Spleen (tissue), 11 donors: ENCODE results near the gene MEF2C. TPM values are rescaled to one million over a fixed set of nuclear protein-coding genes. Genes with fewer than 3 reads are reported as not detected.

Experiments
- DNase-seq: peaks from one replicate; pipeline ENCODE4 v3.0.0-alpha.2; 2020
- H3K27ac ChIP-seq, 8 donors: fragments of 200-600 bp; sonication (generic) in 7 of 8; 1 replicate in 4 of 8; 2 replicates in 4 of 8; pipeline versions ENCODE4 v1.5.0 to v1.8.0; 2016 to 2021; ENCODE audit warnings: inconsistent platforms in 4 of 8, mild to moderate bottlenecking in 4 of 8, moderate library complexity in 1 of 8
- H3K27me3 ChIP-seq, 7 donors: fragments of 200-600 bp; sonication (generic) in 6 of 7; replicated peaks in 1 of 7; 1 replicate in 4 of 7; 2 replicates in 3 of 7; pipeline versions ENCODE4 v1.5.0 to v1.8.0; 2016 to 2021; ENCODE audit warnings: inconsistent platforms in 3 of 7, mild to moderate bottlenecking in 1 of 7
- H3K36me3 ChIP-seq, 6 donors: fragments of 200-600 bp; sonication (generic) in 5 of 6; 1 replicate in 4 of 6; 2 replicates in 2 of 6; pipeline versions ENCODE4 v1.5.0 to v1.8.0; 2016 to 2021; ENCODE audit warnings: inconsistent platforms in 2 of 6
- H3K4me1 ChIP-seq, 6 donors: fragments of 200-600 bp; sonication (generic) in 5 of 6; 1 replicate in 3 of 6; 2 replicates in 3 of 6; pipeline versions ENCODE4 v1.5.0 to v1.8.0; 2016 to 2021; ENCODE audit warnings: inconsistent platforms in 3 of 6
- H3K4me3 ChIP-seq, 8 donors: fragments of 200-600 bp; sonication (generic) in 7 of 8; 1 replicate in 4 of 8; 2 replicates in 4 of 8; pipeline versions ENCODE4 v1.5.0 to v1.8.0; 2016 to 2021; ENCODE audit warnings: inconsistent platforms in 4 of 8, mild to moderate bottlenecking in 4 of 8, moderate library complexity in 2 of 8
- H3K9me3 ChIP-seq, 8 donors: fragments of 200-600 bp; sonication (generic) in 7 of 8; 1 replicate in 4 of 8; 2 replicates in 4 of 8; pipeline versions ENCODE4 v1.5.0 to v1.8.0; 2016 to 2021; ENCODE audit warnings: inconsistent platforms in 4 of 8
- POLR2A ChIP-seq, 3 donors: fragments of 450-650 bp; IDR thresholded peaks; one replicate each; pipeline ENCODE4 v1.5.1; 2017; ENCODE audit warnings: antibody characterized with exemption in 3 of 3, mild to moderate bottlenecking in 1 of 3
- POLR2AphosphoS5 ChIP-seq, 3 donors: sonication (generic); formaldehyde crosslinking; IDR thresholded peaks; one replicate each; pipeline ENCODE4 v1.5.1; 2017; ENCODE audit warnings: antibody characterized with exemption in 3 of 3
- WGBS, 5 donors: extraction: QIAGEN DNeasy Blood & Tissue Kit in 3 of 5; methylation state at CpG; one replicate each; pipeline versions ENCODE4 v1.1.5 to v1.1.7; 2013 to 2018; 5-methylcytosine and 5-hydroxymethylcytosine counted together
- intact Hi-C: fragments of 100-400 bp; cut with DNase I; formaldehyde crosslinking; loops from one replicate; pipeline ENCODE4 v1.15.0; 2023; ENCODE audit warnings: low total_unique reads
- polyA plus RNA-seq, 3 donors: library from polyadenylated mRNA; stranded (reverse); fragments of 200-250 nt; gene quantifications; one replicate each; pipeline ENCODE4 v1.2.1, GENCODE V29; 2013
- total RNA-seq, 7 donors: library from RNA; depleted of rRNA in 3 of 7; stranded (reverse); fragments of >200 nt in 3 of 7; fragmentation: NEBNext Ultra II Directional in 4 of 7; extraction: Animal tissue kit (Norgen Biotek cat#: 25700) in 4 of 7; gene quantifications; one replicate each; pipeline versions ENCODE4 v1.1.0 to v1.2.1, GENCODE V29; 2016 to 2021
- TF ChIP-seq, protein P1 (sequence below), 11 experiments: fragments of 200-600 bp in 7 of 11; fragments of 450-650 bp in 4 of 11; sonication (generic) in 4 of 11; IDR thresholded peaks in 8 of 11; conservative IDR thresholded peaks in 3 of 11; 1 replicate in 7 of 11; 2 replicates in 4 of 11; pipeline versions ENCODE4 v1.4.0 to v1.8.0; 2016 to 2021; ENCODE audit warnings: antibody characterized with exemption in 11 of 11, inconsistent platforms in 4 of 11, mild to moderate bottlenecking in 1 of 11
- donor health status: healthy with polysubstance abuse.
- donor health status: DM: no; HTN: no; CAD: no; lungs with moderate emphysema.
- donor health status: DM: no; HTN: no; CAD: no.
- donor health status: Bipolar disorder and iron deficiency.
- donor health status: healthy.
- donor health status: DM: no; HTN: no; CAD: no.
- donor health status: DM: yes; HTN: yes; CAD: no.

Gene MEF2C
- total and polyA plus RNA-seq, 10 donors = 19.3 to 153 (median 120) TPM

DNA sequence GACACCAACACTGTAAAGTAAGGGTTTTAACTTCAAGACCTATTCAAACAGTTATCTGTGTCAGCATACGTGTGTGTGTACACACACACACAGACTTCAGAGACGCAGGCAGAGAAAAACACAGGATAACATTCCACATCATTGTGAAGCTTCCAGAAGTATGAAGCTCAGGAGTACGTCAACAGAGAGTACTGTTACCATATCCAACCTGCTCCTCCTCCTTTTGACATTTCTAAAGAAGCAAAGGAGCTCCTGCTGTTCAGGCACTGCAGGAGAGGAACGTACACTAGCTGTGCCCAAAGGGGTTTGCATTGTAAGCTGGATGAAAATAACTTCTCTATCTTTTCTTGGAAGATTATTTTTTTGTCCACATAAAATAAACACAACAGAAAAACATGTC, 180.7 kb downstream of the MEF2C start:
- H3K9me3 ChIP-seq = no peaks in the 10 kb centered on the region
- intact Hi-C loops = no loop called here
- no peak overlapping the region for H3K27ac ChIP-seq
- TF ChIP-seq POLR2AphosphoS5 (IDR thresholded peaks at IDR 0.05) (no peak), POLR2A (IDR thresholded peaks at IDR 0.05) (no peak)
- TF ChIP-seq, protein P1, sequence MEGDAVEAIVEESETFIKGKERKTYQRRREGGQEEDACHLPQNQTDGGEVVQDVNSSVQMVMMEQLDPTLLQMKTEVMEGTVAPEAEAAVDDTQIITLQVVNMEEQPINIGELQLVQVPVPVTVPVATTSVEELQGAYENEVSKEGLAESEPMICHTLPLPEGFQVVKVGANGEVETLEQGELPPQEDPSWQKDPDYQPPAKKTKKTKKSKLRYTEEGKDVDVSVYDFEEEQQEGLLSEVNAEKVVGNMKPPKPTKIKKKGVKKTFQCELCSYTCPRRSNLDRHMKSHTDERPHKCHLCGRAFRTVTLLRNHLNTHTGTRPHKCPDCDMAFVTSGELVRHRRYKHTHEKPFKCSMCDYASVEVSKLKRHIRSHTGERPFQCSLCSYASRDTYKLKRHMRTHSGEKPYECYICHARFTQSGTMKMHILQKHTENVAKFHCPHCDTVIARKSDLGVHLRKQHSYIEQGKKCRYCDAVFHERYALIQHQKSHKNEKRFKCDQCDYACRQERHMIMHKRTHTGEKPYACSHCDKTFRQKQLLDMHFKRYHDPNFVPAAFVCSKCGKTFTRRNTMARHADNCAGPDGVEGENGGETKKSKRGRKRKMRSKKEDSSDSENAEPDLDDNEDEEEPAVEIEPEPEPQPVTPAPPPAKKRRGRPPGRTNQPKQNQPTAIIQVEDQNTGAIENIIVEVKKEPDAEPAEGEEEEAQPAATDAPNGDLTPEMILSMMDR (IDR thresholded peaks at IDR 0.05 in 8 of 11, conservative IDR thresholded peaks at IDR 0.05 in 3 of 11) = no peak
- no peaks in the 10 kb centered on the region for H3K36me3 ChIP-seq
- no peak overlapping the region for H3K4me3 ChIP-seq
- peaks cover 0 to 54% (median 13%) of the 10 kb centered on the region in 7 donors for H3K27me3 ChIP-seq
- WGBS, 5 donors = 76 to 87% (median 80%) methylated on average over 4 of the region's 4 CpGs
- DNase-seq = no peak
- H3K4me1 ChIP-seq = no peaks in the 10 kb centered on the region

DNA sequence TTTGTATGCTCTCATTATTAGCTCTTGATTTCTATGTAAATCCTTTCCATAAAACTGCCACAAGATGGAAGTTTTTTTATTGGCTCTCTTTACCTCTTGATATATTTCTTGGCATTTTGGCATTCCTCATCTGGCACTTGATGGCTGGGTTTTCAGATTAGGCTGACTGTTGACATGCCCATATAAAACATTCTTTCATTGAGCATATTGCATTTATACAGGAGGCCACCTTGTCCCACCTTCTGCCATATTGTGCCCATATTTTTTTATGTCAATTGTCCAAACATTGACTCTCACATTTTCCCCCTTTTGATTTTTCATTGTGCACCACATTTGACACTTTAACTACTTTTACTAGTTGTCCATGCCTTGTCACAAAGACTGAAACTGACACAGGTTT, 182.9 kb downstream of the MEF2C start:
- TF ChIP-seq POLR2A (IDR thresholded peaks at IDR 0.05) = no peak
- no peak for TF ChIP-seq POLR2AphosphoS5 (IDR thresholded peaks at IDR 0.05)
- TF ChIP-seq, protein P1 (IDR thresholded peaks at IDR 0.05 in 8 of 11, conservative IDR thresholded peaks at IDR 0.05 in 3 of 11) = no peak
- Histone ChIP-seq H3K4me1 (no peaks in the 10 kb centered on the region), H3K4me3 (no peak overlapping the region), H3K36me3 (no peaks in the 10 kb centered on the region), H3K27me3 (peaks cover 0 to 69% (median 31%) of the 10 kb centered on the region in 7 donors), H3K27ac (no peak overlapping the region), H3K9me3 (no peaks in the 10 kb centered on the region)
- DNase-seq = no peak
- intact Hi-C loops = no loop called here

DNA sequence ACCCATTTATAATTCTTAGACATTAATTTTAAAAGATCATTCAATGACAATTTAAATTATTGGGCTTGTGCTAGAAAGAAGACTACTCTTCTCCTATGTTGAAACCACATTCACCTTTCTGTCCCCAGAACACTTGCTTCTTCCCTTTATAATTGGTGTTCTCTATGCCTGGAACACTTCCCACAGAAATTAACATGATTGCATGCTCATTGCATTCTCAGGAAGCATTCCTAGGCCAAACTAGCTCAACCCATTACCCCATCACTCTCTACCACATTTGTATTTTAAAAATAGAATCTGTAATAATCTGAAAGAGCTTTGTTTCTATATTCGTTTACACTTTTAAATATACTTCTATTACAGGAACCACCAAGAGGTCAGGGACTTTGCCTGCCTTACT, 184.7 kb downstream of the MEF2C start:
- peaks cover 0 to 3% (median under 1%) of the 10 kb centered on the region in 6 donors for H3K4me1 ChIP-seq
- peaks cover 0 to 83% (median 50%) of the 10 kb centered on the region in 7 donors for H3K27me3 ChIP-seq
- H3K36me3 ChIP-seq = no peaks in the 10 kb centered on the region
- intact Hi-C loops = no loop called here
- H3K4me3 ChIP-seq = no peak overlapping the region
- TF ChIP-seq, protein P1 (IDR thresholded peaks at IDR 0.05 in 8 of 11, conservative IDR thresholded peaks at IDR 0.05 in 3 of 11) = no peak
- no peak for TF ChIP-seq POLR2A (IDR thresholded peaks at IDR 0.05)
- WGBS, 5 donors = 58 to 75% (median 67%) methylated on average over 1 of the region's 1 CpG
- no peak overlapping the region for H3K27ac ChIP-seq
- DNase-seq = no peak
- no peaks in the 10 kb centered on the region for H3K9me3 ChIP-seq

DNA sequence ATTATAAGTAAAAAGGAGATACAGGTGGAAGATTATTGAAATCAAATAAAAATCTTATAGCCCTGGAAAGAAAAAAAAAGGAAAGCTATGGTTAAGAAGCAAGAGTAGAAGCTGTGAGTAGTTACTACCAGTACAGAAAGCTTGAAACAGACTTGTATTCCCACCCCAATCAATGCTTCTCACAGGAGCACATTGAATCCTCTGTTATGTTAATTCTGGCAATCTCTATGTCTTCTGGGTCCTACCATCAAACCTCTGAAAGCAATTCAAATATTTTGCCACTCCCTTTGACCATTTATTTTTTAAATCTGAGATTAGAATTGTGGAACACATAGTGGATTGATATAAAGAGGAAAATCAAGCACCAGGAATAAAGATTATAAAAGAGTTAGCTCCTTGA, 186.5 kb downstream of the MEF2C start:
- peaks cover 10 to 100% (median 68%) of the 10 kb centered on the region in 7 donors for H3K27me3 ChIP-seq
- no peaks in the 10 kb centered on the region for H3K36me3 ChIP-seq
- intact Hi-C loops = no loop called here
- peaks cover 0 to 19% (median 17%) of the 10 kb centered on the region in 6 donors for H3K4me1 ChIP-seq
- no peaks in the 10 kb centered on the region for H3K9me3 ChIP-seq
- H3K27ac ChIP-seq = no peak overlapping the region
- DNase-seq = no peak
- H3K4me3 ChIP-seq = no peak overlapping the region
- TF ChIP-seq POLR2A (IDR thresholded peaks at IDR 0.05) (no peak), POLR2AphosphoS5 (IDR thresholded peaks at IDR 0.05) (no peak)
- TF ChIP-seq, protein P1 (IDR thresholded peaks at IDR 0.05 in 8 of 11, conservative IDR thresholded peaks at IDR 0.05 in 3 of 11) = no peak
